Fibroblast of villous mesenchyme (primary cell): ENCODE results near the gene SHOX. TPM values are rescaled to one million over a fixed set of nuclear protein-coding genes. Genes with fewer than 3 reads are reported as not detected.
"Not testable (repeated sequence)": the region's sequence is repeated elsewhere in the genome, so short reads cannot be mapped to it uniquely, and the experiment has no call there.

ENCODE experiments used
- DNase-seq: peaks from one replicate; pipeline ENCODE4 v3.0.0-alpha.2; 2010; ENCODE audit warnings: low read depth
- H3K4me3 ChIP-seq: 2 replicates; pipeline ENCODE4 v1.5.1; 2011; ENCODE audit warnings: low read depth, mild to moderate bottlenecking, low read length
- total RNA-seq: library from RNA; depleted of rRNA; stranded (reverse); fragments of >200 nt; gene quantifications from 2 replicates; pipeline ENCODE4 v1.2.3, GENCODE V29; 2012
- TF ChIP-seq, protein P1 (sequence below): IDR thresholded peaks from 2 replicates; pipeline ENCODE4 v1.5.1; 2012; ENCODE audit warnings: low read depth, mild to moderate bottlenecking, low read length; ENCODE audit not compliant: insufficient read depth

The SHOX gene
- total RNA-seq, 1 donor = not detected

DNA sequence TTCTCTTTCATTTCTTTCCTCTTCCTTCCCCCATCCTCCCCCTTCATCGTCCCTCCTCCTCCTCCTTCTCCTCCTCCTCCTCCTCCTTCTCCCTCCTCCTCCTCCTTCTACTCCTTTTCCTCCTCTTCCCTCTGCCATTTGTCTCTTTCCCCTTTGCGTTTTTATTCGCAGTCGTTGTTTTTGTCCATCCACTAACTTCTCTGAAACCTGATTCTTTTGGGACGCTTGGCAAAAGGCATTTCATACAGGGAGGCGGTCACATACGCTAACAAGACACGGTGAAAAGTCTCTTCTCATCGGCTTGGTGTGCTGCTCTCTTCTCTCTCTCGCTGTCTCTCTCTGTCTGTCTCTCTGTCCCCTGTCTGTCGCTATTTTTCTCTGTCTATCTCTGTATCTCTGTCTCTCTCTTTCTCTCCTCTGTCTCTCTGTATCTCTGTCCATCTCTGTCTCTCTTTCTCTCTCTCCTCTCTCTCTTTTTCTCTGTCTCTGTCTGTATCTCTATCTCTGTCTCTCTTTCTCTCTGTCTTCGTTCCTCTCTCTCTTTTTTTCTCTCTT lies 5.4 kb upstream of the SHOX start:
- H3K4me3 ChIP-seq = no peak overlapping the region
- no peak for DNase-seq

DNA sequence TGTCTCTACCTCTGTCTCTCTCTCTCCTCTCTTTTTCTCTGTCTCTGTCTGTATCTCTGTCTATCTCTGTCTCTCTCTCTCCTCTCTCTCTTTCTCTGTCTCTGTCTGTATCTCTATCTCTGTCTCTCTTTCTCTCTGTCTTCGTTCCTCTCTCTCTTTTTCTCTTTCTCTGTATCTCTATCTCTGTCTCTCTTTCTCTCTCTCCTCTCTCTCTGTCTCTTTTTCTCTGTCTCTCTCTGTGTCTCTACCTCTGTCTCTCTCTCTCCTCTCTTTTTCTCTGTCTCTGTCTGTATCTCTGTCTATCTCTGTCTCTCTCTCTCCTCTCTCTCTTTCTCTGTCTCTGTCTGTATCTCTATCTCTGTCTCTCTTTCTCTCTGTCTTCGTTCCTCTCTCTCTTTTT lies 4.5 kb upstream of the SHOX start:
- DNase-seq, H3K4me3 ChIP-seq: not testable (repeated sequence)

More for the DNA sequence above, 5.4 kb upstream of the SHOX start:
- TF ChIP-seq, protein P1, sequence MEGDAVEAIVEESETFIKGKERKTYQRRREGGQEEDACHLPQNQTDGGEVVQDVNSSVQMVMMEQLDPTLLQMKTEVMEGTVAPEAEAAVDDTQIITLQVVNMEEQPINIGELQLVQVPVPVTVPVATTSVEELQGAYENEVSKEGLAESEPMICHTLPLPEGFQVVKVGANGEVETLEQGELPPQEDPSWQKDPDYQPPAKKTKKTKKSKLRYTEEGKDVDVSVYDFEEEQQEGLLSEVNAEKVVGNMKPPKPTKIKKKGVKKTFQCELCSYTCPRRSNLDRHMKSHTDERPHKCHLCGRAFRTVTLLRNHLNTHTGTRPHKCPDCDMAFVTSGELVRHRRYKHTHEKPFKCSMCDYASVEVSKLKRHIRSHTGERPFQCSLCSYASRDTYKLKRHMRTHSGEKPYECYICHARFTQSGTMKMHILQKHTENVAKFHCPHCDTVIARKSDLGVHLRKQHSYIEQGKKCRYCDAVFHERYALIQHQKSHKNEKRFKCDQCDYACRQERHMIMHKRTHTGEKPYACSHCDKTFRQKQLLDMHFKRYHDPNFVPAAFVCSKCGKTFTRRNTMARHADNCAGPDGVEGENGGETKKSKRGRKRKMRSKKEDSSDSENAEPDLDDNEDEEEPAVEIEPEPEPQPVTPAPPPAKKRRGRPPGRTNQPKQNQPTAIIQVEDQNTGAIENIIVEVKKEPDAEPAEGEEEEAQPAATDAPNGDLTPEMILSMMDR = no peak

DNA sequence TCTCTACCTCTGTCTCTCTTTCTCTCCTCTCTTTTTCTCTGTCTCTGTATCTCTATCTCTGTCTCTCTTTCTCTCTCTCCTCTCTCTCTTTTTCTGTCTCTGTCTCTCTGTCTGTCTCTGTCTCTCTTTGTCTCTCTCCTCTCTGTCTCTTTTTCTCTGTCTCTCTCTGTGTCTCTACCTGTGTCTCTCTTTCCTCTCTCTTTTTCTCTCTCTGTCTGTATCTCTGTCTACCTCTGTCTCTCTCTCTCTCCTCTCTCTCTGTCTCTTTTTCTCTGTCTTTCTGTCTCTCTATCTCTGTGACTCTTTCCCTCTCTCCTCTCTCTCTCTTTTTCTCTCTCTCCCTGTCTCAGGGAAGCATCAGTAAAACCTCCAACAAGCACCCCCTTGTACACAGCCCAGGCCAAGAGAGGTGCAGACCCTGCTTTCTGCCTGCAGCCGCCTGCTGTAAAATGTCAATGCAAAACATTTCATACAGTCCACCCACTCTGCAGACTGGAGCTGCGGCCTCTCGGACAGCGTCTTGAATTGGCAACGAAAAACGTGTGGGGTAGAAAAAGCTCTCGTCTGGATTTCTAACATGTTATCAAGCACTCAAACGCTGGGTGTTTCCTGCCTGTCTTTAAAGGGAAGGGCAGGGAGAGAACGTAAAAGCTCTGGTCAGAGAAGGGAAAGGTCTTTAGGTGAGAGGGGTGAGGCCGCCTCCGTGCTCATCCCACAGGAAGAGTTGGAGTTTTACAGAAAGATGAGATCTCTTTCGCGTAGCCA lies 3.7 kb upstream of the SHOX start:
- TF ChIP-seq, protein P1 = no peak
- H3K4me3 ChIP-seq = no peak overlapping the region
- no peak for DNase-seq

DNA sequence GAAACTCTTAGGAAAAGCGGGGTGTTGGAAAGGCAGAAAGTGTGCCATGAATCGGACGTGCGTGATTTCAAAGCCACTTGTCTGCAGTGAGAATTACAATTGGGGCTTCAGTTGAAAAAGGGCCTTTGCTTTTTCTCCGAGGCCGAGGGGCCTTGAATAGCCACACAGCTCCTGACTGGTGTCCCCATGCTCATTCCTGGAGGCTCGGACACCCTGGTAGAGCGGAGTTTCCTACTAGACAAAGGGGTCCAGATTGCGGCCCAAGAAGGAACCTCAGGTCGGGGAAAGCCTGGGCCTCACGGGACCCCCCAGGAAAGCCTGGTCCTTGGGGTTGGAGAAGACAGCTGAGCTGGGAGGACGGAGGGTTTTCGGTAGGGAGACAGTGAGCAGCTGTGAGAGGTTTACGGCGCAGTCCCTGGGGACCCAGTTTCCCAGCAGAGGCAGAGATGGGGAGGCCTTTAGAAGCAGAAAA lies 3.0 kb upstream of the SHOX start:
- no peak overlapping the region for H3K4me3 ChIP-seq
- TF ChIP-seq, protein P1 = no peak
- DNase-seq = no peak

DNA sequence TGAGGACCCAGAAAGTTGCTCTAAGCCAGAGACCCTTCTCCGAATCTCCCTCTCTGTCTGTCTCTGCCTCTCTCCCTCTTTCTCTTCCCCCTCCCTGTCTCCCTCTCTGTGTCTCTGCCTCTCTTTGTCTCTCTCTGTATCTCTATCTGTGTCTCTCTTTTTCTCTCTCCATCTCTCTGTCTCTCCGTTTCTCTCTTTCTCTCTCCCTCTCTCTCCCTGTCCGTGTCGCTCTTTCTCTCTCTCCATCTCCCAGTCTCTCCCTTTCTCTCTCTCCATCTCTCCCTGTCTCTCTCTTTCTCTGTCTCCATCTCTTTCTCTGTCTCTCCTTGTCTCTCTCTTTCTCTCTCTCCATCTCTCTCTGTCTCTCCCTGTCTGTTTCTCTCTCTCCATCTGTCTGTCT lies 2.6 kb upstream of the SHOX start:
- no peak overlapping the region for H3K4me3 ChIP-seq
- TF ChIP-seq, protein P1 = no peak
- DNase-seq = no peak

DNA sequence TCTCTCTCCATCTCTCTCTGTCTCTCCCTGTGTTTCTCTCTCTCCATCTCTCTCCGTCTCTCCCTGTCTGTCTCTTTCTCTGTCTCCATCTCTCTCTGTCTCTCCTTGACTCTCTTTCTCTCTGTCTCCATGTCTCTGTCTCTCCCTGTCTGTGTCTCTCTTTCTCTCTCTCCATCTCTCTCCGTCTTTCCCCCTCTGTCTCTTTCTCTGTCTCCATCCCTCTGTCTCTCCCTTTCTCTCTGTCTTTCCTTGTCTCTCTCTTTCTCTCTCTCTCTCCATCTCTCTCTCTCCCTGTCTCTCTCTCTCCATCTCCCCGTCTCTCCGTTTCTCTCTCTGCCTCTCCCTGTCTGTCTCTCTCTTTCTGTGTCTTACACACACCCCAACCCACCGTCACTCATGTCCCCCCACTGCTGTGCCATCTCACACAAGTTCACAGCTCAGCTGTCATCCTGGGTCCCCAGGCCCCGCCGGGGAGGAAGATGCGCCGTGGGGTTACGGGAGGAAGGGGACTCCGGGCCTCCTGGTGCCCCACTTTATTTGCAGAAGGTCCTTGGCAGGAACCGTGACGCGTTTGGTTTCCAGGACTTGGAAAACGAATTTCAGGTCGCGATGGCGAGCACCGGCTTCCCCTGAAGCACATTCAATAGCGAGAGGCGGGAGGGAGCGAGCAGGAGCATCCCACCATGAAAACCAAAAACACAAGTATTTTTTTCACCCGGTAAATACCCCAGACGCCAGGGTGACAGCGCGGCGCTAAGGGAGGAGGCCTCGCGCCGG lies 1.2 kb upstream of the SHOX start:
- TF ChIP-seq, protein P1 = no peak
- DNase-seq = no peak
- no peak overlapping the region for H3K4me3 ChIP-seq

DNA sequence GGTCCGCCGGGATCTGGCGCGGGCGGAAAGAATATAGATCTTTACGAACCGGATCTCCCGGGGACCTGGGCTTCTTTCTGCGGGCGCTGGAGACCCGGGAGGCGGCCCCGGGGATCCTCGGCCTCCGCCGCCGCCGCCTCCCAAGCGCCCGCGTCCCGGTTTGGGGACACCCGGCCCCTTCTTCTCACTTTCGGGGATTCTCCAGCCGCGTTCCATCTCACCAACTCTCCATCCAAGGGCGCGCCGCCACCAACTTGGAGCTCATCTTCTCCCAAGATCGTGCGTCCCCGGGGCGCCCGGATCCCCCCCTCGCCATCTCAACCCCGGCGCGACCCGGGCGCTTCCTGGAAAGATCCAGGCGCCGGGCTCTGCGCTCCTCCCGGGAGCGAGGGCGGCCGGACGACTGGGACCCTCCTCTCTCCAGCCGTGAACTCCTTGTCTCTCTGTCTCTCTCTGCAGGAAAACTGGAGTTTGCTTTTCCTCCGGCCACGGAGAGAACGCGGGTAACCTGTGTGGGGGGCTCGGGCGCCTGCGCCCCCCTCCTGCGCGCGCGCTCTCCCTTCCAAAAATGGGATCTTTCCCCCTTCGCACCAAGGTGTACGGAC lies 482 bp upstream of the SHOX start:
- H3K4me3 ChIP-seq = no peak overlapping the region
- no peak for DNase-seq
- TF ChIP-seq, protein P1 = no peak
